ENCODE measurements around the gene CHIC2.
"Not testable (repeated sequence)": the region's sequence is repeated elsewhere in the genome, so short reads cannot be mapped to it uniquely, and the experiment has no call there.

The CHIC2 gene

GRCh38 chr4:54064317-54065111 lies at the start of gene CHIC2:
Gene CHIC2 (minus strand): TSS chr4:54064605. CDS start chr4:54064300, 305 bp downstream.
- no peak for TF ChIP-seq CTCF (IDR thresholded peaks at IDR 0.05; ENCODE audit: insufficient read depth, low read length, poor library complexity, severe bottlenecking)
- peak; percentile 96 for DNase-seq (ENCODE audit: extremely low read depth, insufficient read length)
- Histone ChIP-seq H3K27me3 (replicated peaks; ENCODE audit: control insufficient read depth, insufficient read depth, low read length) (no peaks in the 10 kb centered on the region; the same call in 1 of the 2 replicates), H3K4me3 (replicated peaks; ENCODE audit: low read depth, low read length) (peak within 1 kb of the TSS; percentile 79), H3K36me3 (ENCODE audit: control insufficient read depth, insufficient read depth, low read length) (no peaks in the 10 kb centered on the region)

GRCh38 chr4:54113206-54113605 lies 48.8 kb upstream of the CHIC2 start:
- not testable (repeated sequence) for H3K4me3 ChIP-seq (replicated peaks; ENCODE audit: low read depth, low read length); DNase-seq (ENCODE audit: extremely low read depth, insufficient read length); H3K36me3 ChIP-seq (ENCODE audit: control insufficient read depth, insufficient read depth, low read length); H3K27me3 ChIP-seq (replicated peaks; ENCODE audit: control insufficient read depth, insufficient read depth, low read length)

GRCh38 chr4:54110019-54110416 lies 45.6 kb upstream of the CHIC2 start:
- Histone ChIP-seq H3K36me3 (ENCODE audit: control insufficient read depth, insufficient read depth, low read length) (no peaks in the 10 kb centered on the region), H3K4me3 (replicated peaks; ENCODE audit: low read depth, low read length) (no peak overlapping the region), H3K27me3 (replicated peaks; ENCODE audit: control insufficient read depth, insufficient read depth, low read length) (peaks cover 1% of the 10 kb centered on the region; the same call in 1 of the 2 replicates)
- no peak for TF ChIP-seq CTCF (IDR thresholded peaks at IDR 0.05; ENCODE audit: insufficient read depth, low read length, poor library complexity, severe bottlenecking)
- no peak for DNase-seq (ENCODE audit: extremely low read depth, insufficient read length)

GRCh38 chr4:54109241-54110018 lies 45.0 kb upstream of the CHIC2 start:
- H3K4me3 ChIP-seq (replicated peaks; ENCODE audit: low read depth, low read length): no peak overlapping the region
- peaks cover 1% of the 10 kb centered on the region; the same call in 1 of the 2 replicates for H3K27me3 ChIP-seq (replicated peaks; ENCODE audit: control insufficient read depth, insufficient read depth, low read length)
- DNase-seq (ENCODE audit: extremely low read depth, insufficient read length): no peak
- H3K36me3 ChIP-seq (ENCODE audit: control insufficient read depth, insufficient read depth, low read length): no peaks in the 10 kb centered on the region
- TF ChIP-seq CTCF (IDR thresholded peaks at IDR 0.05; ENCODE audit: insufficient read depth, low read length, poor library complexity, severe bottlenecking): no peak

GRCh38 chr4:54107951-54108748 lies 43.7 kb upstream of the CHIC2 start:
- peaks cover 1% of the 10 kb centered on the region for H3K27me3 ChIP-seq (replicated peaks; ENCODE audit: control insufficient read depth, insufficient read depth, low read length)
- H3K4me3 ChIP-seq (replicated peaks; ENCODE audit: low read depth, low read length): no peak overlapping the region
- H3K36me3 ChIP-seq (ENCODE audit: control insufficient read depth, insufficient read depth, low read length): no peaks in the 10 kb centered on the region
- peak; percentile 5 for TF ChIP-seq CTCF (IDR thresholded peaks at IDR 0.05; ENCODE audit: insufficient read depth, low read length, poor library complexity, severe bottlenecking)
- no peak for DNase-seq (ENCODE audit: extremely low read depth, insufficient read length)
